Osteocyte (in vitro differentiated cells): ENCODE data around the gene ADGRF4. TPM values are rescaled to one million over a fixed set of nuclear protein-coding genes. Genes with fewer than 3 reads are reported as not detected.
"Not testable (repeated sequence)": the region's sequence is repeated elsewhere in the genome, so short reads cannot be mapped to it uniquely, and the experiment has no call there.

ENCODE experiments used
- DNase-seq: peaks from one replicate; pipeline ENCODE4 v3.0.0; 2021; ENCODE audit warnings: mixed read lengths; ENCODE audit not compliant: unreplicated experiment; ENCODE audit errors: extremely low spot score
- H3K27ac Mint-ChIP-seq: one replicate; pipeline ENCODE4 v1.8.0; 2021; ENCODE audit warnings: mild to moderate bottlenecking, mixed read lengths; ENCODE audit not compliant: unreplicated experiment
- H3K27me3 Mint-ChIP-seq: one replicate; pipeline ENCODE4 v1.8.0; 2021; ENCODE audit warnings: mixed read lengths; ENCODE audit not compliant: unreplicated experiment
- H3K36me3 Mint-ChIP-seq: one replicate; pipeline ENCODE4 v1.8.0; 2021; ENCODE audit warnings: mixed read lengths; ENCODE audit not compliant: unreplicated experiment
- H3K4me1 Mint-ChIP-seq: one replicate; pipeline ENCODE4 v1.8.0; 2021; ENCODE audit warnings: mixed read lengths; ENCODE audit not compliant: unreplicated experiment
- H3K4me3 Mint-ChIP-seq: one replicate; pipeline ENCODE4 v1.8.0; 2021; ENCODE audit warnings: mild to moderate bottlenecking, moderate library complexity, mixed read lengths; ENCODE audit not compliant: unreplicated experiment
- H3K9me3 Mint-ChIP-seq: one replicate; pipeline ENCODE4 v1.8.0; 2021; ENCODE audit warnings: mixed read lengths; ENCODE audit not compliant: unreplicated experiment
- CTCF ChIP-seq: fragments of 200-600 bp; sonication (generic); IDR thresholded peaks from 2 replicates; pipeline ENCODE4 v1.5.0; 2021; ENCODE audit warnings: antibody characterized with exemption, mild to moderate bottlenecking, moderate library complexity
- total RNA-seq: library from RNA; stranded (reverse); gene quantifications from 2 replicates; pipeline ENCODE4 v1.2.1, GENCODE V29; 2021

ADGRF4 gene
- total RNA-seq, 1 donor from 2014 or later, result not detected

- Mint-ChIP-seq H3K27ac (no peak overlapping the region), H3K9me3 (no peaks in the 10 kb centered on the region), H3K4me1 (no peaks in the 10 kb centered on the region), H3K36me3 (no peaks in the 10 kb centered on the region), H3K4me3 (no peak overlapping the region), H3K27me3 (no peaks in the 10 kb centered on the region)
- no peak for TF ChIP-seq CTCF
- no peak for DNase-seq
Observed at GRCh38 chr6:47737406-47737805, 39.0 kb downstream of the ADGRF4 start.

GRCh38 chr6:47740714-47741113, 42.3 kb downstream of the ADGRF4 start:
- Mint-ChIP-seq H3K27me3 (no peaks in the 10 kb centered on the region), H3K4me1 (no peaks in the 10 kb centered on the region), H3K36me3 (no peaks in the 10 kb centered on the region), H3K9me3 (peaks cover 5% of the 10 kb centered on the region), H3K4me3 (no peak overlapping the region), H3K27ac (no peak overlapping the region)
- no peak for DNase-seq
- no peak for TF ChIP-seq CTCF

- H3K36me3 Mint-ChIP-seq, result no peaks in the 10 kb centered on the region
- no peaks in the 10 kb centered on the region for H3K4me1 Mint-ChIP-seq
- no peak for DNase-seq
- no peak overlapping the region for H3K27ac Mint-ChIP-seq
- no peak for TF ChIP-seq CTCF
- H3K9me3 Mint-ChIP-seq, result peaks cover 5% of the 10 kb centered on the region
- H3K27me3 Mint-ChIP-seq, result no peaks in the 10 kb centered on the region
- H3K4me3 Mint-ChIP-seq, result no peak overlapping the region
Observed at GRCh38 chr6:47741807-47742206, 43.4 kb downstream of the ADGRF4 start.

GRCh38 chr6:47743744-47744143, 45.4 kb downstream of the ADGRF4 start:
- peaks cover 5% of the 10 kb centered on the region for H3K9me3 Mint-ChIP-seq
- no peak for TF ChIP-seq CTCF
- no peaks in the 10 kb centered on the region for H3K36me3 Mint-ChIP-seq
- H3K27me3 Mint-ChIP-seq, result no peaks in the 10 kb centered on the region
- DNase-seq, result no peak
- no peak overlapping the region for H3K27ac Mint-ChIP-seq
- no peak overlapping the region for H3K4me3 Mint-ChIP-seq
- H3K4me1 Mint-ChIP-seq, result no peaks in the 10 kb centered on the region

- not testable (repeated sequence) for H3K36me3 Mint-ChIP-seq, H3K9me3 Mint-ChIP-seq, H3K27ac Mint-ChIP-seq, DNase-seq, H3K27me3 Mint-ChIP-seq, H3K4me3 Mint-ChIP-seq, H3K4me1 Mint-ChIP-seq
Observed at GRCh38 chr6:47745269-47745668, 46.9 kb downstream of the ADGRF4 start.

- Mint-ChIP-seq H3K4me3 (no peak overlapping the region), H3K9me3 (peaks cover 8% of the 10 kb centered on the region), H3K27me3 (peaks cover 2% of the 10 kb centered on the region), H3K27ac (no peak overlapping the region), H3K4me1 (no peaks in the 10 kb centered on the region), H3K36me3 (no peaks in the 10 kb centered on the region)
- no peak for TF ChIP-seq CTCF
- no peak for DNase-seq
Observed at GRCh38 chr6:47749757-47750156, 51.4 kb downstream of the ADGRF4 start.
